ENCODE results near the gene RRAS.

- TF ChIP-seq CTCF (IDR thresholded peaks at IDR 0.05) (no peak), EP300 (IDR thresholded peaks at IDR 0.05; ENCODE audit: low read depth) (no peak)
Measured at GRCh38 chr19:49677231-49677900, 37.4 kb upstream of the RRAS start, which contains the start of gene PRMT1.
